D721Med (cell line): Measurements from ENCODE around the gene RNU6-7.

Source experiments
- DNase-seq: peaks from one replicate; pipeline ENCODE4 v3.0.0; 2011; ENCODE audit warnings: low spot score; ENCODE audit not compliant: insufficient read length
- FAIRE-seq: peaks from 2 replicates; lab custom pipeline; 2011; peaks lifted over from hg19 to GRCh38; lab: Jason Lieb, UNC
- CTCF ChIP-seq: IDR thresholded peaks from 2 replicates; pipeline ENCODE4 v1.5.1; 2012; ENCODE audit warnings: mild to moderate bottlenecking, control low read depth; ENCODE audit not compliant: insufficient read depth; ENCODE audit errors: missing control alignments

RNU6-7 gene

GRCh38 chr14:32233260-32233659 lies 31.4 kb downstream of the RNU6-7 start:
- FAIRE-seq (no peak), DNase-seq (no peak)
- no peak for TF ChIP-seq CTCF

- TF ChIP-seq CTCF = peak; percentile 41
- no peak for FAIRE-seq
- no peak for DNase-seq
Observed at GRCh38 chr14:32244404-32244803, 42.6 kb downstream of the RNU6-7 start.

GRCh38 chr14:32246751-32247150 lies 44.9 kb downstream of the RNU6-7 start:
- TF ChIP-seq CTCF = no peak

GRCh38 chr14:32249371-32249770 lies 47.5 kb downstream of the RNU6-7 start:
- FAIRE-seq (no peak), DNase-seq (no peak)

More at GRCh38 chr14:32246751-32247150, 44.9 kb downstream of the RNU6-7 start:
- FAIRE-seq (no peak), DNase-seq (no peak)

GRCh38 chr14:32249780-32250179 lies 47.9 kb downstream of the RNU6-7 start:
- TF ChIP-seq CTCF = no peak
- DNase-seq (no peak), FAIRE-seq (no peak)

More at GRCh38 chr14:32249371-32249770, 47.5 kb downstream of the RNU6-7 start:
- no peak for TF ChIP-seq CTCF

GRCh38 chr14:32250681-32251080 lies 48.8 kb downstream of the RNU6-7 start:
- FAIRE-seq (no peak), DNase-seq (no peak)
- TF ChIP-seq CTCF = no peak

GRCh38 chr14:32251530-32251929 lies 49.7 kb downstream of the RNU6-7 start:
- no peak for DNase-seq
- TF ChIP-seq CTCF = no peak
- FAIRE-seq = peak; percentile 51
